GM21367 (cell line): ENCODE data around the gene FGFR3.
"Not testable (repeated sequence)": the region's sequence is repeated elsewhere in the genome, so short reads cannot be mapped to it uniquely, and the experiment has no call there.

Experiments
- ATAC-seq: cut with Tn5 transposase; IDR thresholded peaks from one replicate; pipeline ENCODE4 v1.9.1; 2021; ENCODE audit not compliant: unreplicated experiment

The FGFR3 gene

DNA sequence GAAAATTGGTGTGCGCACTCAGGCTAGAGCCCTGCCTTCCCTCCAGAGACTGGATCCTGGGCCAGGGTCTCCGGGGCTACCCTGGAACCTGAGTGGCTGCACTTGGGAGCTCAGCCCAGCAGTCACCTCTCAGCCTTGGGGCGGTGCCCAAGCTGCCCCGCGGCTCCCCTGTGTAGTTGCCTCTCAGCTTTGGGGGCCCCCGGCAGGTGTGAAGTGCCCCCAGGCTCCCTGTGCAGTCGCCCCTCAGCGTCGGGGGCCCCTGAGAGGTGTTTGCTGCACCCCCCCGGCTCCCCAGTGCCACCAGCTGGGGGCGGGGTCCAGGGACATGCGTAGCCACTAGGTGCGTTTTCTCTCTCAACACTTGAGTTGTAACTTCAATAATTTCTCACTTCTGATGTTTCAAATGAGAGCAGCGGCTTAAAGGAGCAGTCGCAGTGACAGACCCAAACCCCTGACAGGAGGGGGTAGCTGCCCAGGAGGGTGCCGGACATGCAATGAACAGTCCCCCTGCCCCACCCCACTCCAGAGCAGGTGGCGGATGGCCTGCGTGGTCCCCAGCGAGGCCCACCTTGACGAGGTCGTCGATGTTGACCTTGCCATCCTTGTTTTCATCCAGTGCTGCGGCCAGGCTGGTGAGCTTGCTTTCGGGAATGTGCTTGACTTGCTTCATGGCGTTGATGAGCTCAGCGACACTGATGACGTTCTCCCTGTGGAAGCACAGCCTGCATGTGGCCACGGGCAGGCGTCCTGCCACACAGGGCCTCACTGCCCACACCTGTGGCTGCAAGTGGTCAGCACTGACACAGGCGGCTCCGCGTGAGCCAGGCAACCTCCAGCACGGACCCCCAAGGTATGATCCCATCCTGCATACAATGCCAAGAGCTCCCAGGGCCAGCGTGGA is 22.3 kb downstream of the FGFR3 start:
- ATAC-seq: no peak

DNA sequence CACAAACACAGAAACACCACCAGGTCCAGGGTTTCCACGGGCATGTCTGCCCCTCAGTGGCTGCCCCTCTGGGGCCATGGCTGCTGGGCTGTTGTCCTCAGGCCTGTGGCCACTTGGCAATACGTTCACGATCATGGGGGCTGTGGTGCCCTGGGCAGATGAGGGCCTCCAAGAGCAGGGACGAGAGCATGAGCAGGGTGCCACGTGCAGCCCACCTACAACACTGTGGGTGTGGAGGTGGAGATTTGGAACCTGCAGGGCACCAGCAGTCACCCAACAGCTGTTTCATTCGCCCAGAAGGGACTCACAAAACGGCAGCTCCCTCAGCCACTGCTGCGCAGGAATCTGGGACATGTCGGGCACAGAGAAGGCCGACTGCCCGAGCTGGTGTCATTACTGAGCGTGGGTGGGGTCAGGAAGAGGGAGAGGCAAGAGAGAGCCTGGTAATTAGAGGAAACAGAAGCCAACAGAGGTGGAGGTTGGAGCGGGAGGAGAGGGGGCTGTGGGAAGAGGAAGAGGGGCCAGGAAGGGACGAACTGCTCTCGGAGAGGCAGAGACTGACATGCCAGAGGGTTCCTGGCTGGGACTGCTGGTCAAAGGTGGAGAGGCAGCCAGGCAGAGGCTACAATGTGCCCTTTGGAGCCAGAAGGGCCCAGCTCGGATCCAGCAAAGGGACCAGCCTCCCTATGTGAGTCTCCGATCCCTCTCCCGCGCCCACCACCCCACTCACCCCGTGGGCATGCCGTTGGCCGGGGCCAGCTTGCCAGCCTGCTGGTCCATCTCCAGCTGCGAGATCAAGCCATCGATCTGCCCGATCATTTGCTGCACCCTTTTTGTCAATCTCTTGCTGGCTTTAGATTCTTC is 23.1 kb downstream of the FGFR3 start:
- ATAC-seq: no peak

DNA sequence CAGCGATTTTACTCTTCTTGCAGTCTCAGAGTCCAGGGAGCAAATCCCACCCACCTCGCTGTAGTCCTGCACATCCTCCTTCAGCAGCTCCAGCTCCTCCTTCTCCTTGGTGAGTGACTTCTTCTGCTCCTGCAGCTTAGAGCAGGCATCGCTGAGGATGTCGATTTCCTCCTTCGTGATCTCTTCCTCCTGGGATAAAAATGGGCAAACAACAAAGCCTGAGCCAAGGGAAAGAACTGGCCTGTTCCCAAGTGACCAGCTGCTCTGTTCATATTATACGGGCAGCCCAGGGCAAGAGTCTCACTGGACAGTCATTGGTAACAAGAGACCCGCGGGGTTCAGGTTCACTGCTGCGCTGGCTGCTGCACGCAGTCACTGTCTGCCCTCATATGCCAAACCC is 26.2 kb downstream of the FGFR3 start:
- ATAC-seq: no peak

- no peak for ATAC-seq
These were observed 26.7 kb downstream of the FGFR3 start for GRCh38 chr4:1819816-1820215.

DNA sequence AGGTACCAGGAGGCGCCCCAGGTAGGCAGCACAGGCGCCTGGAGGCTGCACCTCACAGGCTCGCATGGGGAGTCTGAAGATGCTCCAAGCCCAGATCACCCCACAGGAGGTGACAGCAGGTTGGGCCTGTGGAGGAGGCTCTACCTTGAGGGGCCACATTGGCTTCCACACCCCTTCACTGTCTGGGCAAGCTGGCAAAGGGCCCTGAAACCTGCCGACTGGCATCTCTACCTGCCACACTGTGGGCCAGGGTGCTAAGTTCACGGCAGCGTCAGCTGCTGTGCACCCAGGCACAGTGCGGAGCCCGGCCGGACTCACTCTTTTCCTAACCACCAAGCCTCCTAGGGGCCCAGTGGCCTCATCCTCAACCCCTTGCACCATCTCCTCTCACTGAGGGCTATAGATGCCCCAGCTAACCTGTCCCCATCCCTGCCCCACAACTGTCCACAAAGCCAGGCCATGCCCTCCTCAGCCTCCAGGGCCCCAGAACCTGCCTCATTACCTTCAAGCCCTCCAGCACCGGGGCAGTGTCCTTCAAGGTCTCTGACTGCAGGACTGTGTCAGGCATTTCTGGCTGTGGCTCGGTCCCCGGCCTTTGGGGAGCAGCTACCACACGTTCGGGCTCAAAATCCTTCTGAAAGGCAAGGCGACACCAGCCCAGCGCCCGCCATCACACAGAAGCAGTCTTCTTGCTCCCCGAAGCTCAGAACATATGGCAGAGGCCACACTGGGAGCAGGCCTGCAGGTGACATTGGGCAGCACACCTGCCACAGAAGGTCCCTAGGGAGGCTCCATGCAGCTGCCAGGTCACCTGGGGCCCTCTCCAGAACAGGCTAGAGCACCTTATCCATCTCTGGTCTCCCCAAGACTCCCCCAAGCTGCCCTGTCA is 28.8 kb downstream of the FGFR3 start:
- ATAC-seq: no peak

DNA sequence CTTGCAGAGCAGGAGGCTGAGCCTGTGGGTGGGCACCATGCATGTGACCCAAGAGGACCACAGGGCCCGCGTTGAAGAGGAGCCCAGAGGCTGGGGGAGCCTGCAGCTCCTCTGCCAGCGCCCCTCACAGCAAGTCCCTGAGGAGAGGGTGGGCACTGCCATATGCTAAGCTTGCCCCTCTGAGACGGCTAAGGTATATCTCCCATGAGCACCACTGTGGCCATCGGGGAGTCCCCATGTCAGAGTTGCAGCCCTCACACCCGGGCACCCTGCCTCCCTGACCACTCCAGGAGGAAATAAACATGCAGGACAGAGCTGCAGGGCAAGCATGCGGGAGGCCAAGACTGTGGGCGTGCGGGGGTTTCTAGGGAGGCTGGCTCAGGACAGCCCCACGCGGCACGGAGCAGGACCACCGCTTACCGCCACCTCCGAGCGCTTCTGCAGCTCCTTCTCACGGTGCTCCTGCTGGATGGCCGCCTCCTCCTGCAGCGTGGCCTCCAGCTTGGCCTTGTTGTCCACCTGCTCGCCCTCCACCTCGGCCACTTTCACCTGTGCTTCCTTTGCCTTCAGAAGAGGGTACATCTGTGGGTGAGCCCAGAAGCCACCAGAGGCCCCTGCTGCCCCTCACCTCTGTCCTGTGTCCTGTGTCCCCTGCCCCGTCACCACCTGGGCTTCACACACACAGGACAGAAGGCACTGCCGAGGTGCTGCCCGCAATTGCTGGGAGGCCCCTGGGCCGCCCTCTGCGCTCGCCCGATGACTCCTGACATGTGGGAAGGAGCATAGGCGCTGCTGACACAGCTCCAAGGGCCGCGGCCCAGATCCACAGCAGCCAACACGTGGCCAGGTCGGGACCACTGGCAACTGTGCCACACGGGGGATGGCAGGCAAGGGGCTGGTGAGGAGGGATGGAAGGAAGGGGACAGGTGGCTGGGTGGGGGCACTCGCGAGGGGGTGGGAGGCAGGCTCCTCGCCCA is 29.8 kb downstream of the FGFR3 start:
- no peak for ATAC-seq

DNA sequence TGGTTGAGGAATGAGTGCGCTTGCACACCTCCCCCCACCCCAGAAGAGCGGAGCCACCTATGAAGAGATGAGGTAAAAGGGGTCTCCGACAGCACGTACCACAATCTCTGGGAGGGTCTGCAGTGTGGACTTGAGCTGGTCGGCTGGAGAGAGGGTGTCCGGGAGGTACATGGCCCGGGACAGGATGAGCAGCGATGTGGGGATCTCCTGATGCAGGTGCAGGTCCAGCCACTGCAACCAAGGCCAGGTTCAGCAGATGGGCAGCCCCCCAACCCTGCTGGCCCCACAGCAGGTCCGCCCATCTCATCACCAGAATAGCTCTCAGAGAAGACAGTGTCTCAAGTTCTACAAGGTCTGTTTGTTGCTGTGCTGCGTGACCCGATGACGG is 30.4 kb downstream of the FGFR3 start:
- ATAC-seq: no peak

DNA sequence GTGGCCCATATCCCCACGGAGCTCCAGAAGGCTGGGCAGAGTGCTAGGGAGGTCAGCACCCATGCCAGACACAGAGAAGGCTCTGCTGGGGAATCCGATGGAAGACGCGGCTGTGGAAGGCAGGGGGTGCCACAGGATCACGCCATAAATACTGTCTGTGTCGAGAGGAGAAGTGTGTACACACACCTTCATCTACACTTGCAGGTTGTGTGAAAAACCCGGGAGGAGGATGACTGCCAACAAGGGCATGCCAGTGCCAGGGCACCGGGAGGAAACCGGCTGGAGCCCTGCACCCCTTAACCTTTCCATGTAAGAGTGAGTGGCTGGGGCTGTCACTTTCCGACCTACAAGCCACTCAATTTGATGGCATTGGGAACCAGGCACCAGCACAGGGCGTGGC is 31.7 kb downstream of the FGFR3 start:
- ATAC-seq: no peak

DNA sequence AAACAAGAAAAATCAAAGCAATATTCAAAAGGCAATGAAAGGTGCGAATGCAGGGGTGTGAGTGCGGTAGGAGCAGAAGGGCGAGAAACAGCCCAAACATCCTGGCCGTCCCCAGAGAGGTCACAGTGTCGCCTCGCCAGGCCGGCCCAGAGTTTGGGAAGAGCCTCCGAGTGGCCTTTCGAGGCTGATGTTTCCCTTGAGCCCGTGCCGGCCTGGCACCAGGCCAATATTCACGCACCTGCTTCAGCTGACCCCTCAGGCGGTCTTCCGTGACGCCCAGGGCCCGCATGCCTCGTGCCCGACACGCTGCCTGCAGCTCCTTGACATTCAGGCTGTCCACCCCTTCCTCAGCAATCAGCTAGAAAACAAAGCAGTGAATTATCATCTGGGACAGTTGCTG is 32.2 kb downstream of the FGFR3 start:
- ATAC-seq: no peak

DNA sequence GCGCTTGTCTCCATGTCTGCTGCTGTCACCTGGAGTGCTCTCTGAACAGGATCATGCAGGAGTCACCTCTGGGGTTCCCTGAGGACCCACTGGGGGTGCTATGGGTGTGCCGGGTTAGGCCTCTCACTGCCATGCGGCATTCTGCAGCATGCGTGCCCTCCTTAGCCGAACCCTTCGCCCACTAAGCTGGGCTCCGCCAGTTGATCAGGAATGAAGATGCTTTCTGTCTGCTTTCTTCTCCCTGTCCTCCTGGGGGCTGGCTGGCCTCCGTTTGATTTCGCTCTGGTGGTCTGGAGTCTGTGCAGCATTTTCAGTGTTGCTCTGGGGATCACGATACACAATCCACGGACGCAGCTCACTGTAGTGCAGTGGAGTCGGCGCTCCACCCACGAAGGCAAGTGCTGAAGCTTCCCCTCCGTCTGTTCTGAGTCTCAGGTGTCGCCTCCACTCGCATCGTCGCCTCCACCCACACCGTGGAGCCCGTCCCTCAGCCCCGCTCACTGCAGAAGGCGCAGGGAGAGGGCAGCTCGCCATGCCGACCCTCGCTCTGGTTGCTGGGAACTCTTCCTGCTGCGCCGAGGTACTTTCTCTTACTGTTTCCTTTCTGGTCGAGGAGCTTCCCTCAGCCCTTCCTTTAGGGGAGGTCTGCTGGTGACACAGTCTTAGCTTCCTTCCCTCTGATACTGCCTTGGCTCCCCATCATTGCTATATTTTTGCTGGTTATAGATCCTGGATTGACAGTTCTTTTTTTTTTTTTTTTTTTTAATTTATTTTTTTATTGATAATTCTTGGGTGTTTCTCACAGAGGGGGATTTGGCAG is 33.6 kb downstream of the FGFR3 start:
- ATAC-seq: no peak

GRCh38 chr4:1830234-1830633 is 37.1 kb downstream of the FGFR3 start:
- no peak for ATAC-seq

DNA sequence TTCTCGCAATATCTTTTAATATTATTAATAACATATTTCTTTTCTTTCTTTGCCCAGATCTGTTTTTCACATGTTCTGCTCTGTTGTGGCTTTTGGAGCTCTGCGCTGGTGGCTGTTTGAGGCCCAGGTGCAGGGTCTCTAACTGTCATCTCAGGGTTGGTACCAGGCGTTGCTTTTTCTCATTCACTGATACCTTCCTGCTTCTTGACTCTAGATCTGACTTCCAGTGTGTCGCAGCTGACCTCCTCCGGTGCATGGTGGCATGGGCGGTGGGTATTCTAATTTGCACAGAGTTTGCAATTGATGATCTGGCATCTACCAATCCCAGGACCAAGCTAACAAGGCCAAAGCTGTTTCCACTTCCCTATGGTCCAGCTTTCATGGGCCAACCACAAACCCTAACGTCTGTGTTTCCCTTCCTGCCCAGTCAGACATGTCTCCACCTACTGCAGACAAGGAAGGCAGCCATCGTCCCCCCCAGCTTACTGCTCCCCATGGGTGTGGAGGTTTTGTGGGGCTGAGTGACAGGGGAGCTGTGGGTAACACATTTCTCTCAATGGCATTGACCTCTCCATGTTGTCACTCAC is 37.6 kb downstream of the FGFR3 start:
- ATAC-seq: no peak

DNA sequence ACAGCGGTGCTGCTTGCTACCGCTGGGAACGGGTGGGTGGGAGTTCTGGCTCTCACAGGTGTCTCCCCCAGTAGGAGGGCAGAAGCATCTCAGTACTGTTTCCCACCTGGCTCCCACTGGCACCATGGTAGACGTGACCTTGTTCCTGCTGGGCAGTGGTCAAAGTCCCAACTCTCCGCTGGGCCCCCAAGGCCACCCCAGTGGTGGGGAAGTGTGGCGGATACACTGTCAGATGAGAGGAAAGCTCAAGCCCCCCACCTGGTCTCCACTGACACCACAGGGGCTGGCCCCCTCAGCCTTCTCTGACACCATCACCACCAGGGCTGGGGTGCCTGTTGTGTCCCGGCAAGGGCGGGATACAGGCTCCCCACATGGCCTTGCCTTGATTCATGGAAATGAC is 38.2 kb downstream of the FGFR3 start:
- no peak for ATAC-seq

DNA sequence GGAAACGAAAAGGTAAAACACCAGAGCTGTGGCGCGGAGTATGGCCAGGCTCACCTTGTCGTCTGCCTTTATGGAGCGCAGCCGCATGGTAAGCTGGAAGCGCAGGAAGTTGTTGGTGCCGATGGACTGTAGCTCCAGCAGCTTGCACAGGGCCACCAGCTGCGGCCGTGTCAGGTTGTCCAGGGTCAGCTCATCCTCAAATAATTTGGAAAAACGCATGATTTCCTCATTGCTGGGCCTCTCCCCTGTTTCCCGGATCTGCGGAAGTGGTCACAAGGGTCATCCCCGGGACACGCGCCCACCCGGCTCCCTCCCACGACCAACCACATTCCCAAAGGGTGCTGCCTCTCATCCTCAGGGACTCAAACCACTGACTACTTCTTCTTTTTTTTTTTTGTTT is 39.6 kb downstream of the FGFR3 start:
- no peak for ATAC-seq

- ATAC-seq: no peak
These were observed 40.4 kb downstream of the FGFR3 start for GRCh38 chr4:1833307-1834046.

DNA sequence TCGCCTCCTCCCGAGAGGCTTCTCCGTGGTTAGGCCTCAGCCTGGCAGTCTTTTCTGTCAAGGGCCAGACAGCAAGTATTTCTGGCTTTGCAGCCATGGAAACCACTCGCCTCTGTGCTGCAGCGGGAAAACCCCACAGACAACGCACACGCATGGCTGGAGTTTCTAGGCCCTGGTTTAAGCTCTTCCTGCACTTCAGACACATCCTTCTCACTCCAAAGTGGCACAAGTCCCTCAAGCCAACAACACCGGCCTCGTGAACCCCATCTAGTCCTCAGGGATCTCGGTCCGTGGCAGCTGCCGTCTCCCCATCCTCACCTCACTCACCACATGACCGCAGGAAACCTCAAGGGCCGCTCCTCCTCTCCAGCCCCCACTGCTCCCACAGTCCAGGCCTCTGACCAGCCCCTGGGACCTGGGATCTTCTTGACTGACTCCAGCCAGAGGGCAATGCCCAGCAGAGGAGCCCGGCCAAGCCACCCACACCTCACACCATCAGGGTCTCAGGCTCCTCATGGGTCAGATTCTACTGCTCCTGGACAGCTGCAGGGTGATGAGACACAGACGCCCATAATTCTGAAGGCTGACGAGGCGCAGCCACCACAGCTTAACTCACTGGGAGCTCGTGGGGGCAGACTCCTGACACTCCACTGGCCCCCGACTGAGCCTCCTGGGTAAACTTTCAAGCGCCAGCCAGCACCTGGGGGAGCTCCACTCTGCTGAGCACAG is 41.1 kb downstream of the FGFR3 start:
- ATAC-seq: no peak

DNA sequence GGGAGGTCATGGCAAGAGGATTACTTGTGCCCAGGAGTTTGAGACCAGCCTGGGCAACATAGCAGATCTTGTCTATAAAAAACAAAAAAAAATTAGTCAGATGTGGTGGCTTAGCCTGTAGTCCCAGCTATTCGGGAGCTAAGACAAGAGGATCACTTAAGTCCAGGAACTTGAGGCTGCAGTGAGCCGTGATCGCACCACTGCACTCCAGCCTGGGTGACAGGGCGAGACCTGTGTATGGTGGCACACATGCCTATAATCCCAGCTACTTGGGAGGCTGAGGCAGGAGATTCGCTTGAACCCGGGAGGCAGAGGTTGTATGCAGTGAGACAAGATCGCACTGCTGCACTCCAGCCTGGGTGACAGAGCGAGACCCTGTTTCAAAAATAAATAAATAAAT is 42.7 kb downstream of the FGFR3 start:
- ATAC-seq: not testable (repeated sequence)
